Measurements from ENCODE around the gene MAP2K3.
"Not testable (repeated sequence)": the region's sequence is repeated elsewhere in the genome, so short reads cannot be mapped to it uniquely, and the experiment has no call there.

MAP2K3 gene

GRCh38 chr17:21302711-21303425 lies 18.4 kb downstream of the MAP2K3 start:
- no peak overlapping the region for H3K4me3 ChIP-seq (ENCODE audit: low read depth, low read length)
- TF ChIP-seq CTCF (IDR thresholded peaks at IDR 0.05; ENCODE audit: control insufficient read depth, extremely low read depth, insufficient read depth): no peak
- DNase-seq (ENCODE audit: low read depth): no peak

GRCh38 chr17:21303441-21304065 lies 19.0 kb downstream of the MAP2K3 start:
- DNase-seq (ENCODE audit: low read depth): no peak
- no peak overlapping the region for H3K4me3 ChIP-seq (ENCODE audit: low read depth, low read length)
- TF ChIP-seq CTCF (IDR thresholded peaks at IDR 0.05; ENCODE audit: control insufficient read depth, extremely low read depth, insufficient read depth): no peak

GRCh38 chr17:21304091-21304490 lies 19.6 kb downstream of the MAP2K3 start:
- DNase-seq (ENCODE audit: low read depth): no peak
- no peak for TF ChIP-seq CTCF (IDR thresholded peaks at IDR 0.05; ENCODE audit: control insufficient read depth, extremely low read depth, insufficient read depth)
- H3K4me3 ChIP-seq (ENCODE audit: low read depth, low read length): no peak overlapping the region

- H3K4me3 ChIP-seq (ENCODE audit: low read depth, low read length); DNase-seq (ENCODE audit: low read depth): not testable (repeated sequence)
Measured at GRCh38 chr17:21304551-21305151, 20.1 kb downstream of the MAP2K3 start.

GRCh38 chr17:21305431-21306180 lies 21.1 kb downstream of the MAP2K3 start:
- not testable (repeated sequence) for DNase-seq (ENCODE audit: low read depth); H3K4me3 ChIP-seq (ENCODE audit: low read depth, low read length)

- not testable (repeated sequence) for H3K4me3 ChIP-seq (ENCODE audit: low read depth, low read length); DNase-seq (ENCODE audit: low read depth)
Measured at GRCh38 chr17:21306611-21307272, 22.2 kb downstream of the MAP2K3 start.

- DNase-seq (ENCODE audit: low read depth); H3K4me3 ChIP-seq (ENCODE audit: low read depth, low read length): not testable (repeated sequence)
Measured at GRCh38 chr17:21307273-21307625, 22.7 kb downstream of the MAP2K3 start.

GRCh38 chr17:21308931-21309381 lies 24.4 kb downstream of the MAP2K3 start:
- H3K4me3 ChIP-seq (ENCODE audit: low read depth, low read length); DNase-seq (ENCODE audit: low read depth): not testable (repeated sequence)

- H3K4me3 ChIP-seq (ENCODE audit: low read depth, low read length); DNase-seq (ENCODE audit: low read depth): not testable (repeated sequence)
Measured at GRCh38 chr17:21310061-21310765, 25.7 kb downstream of the MAP2K3 start.

- not testable (repeated sequence) for H3K4me3 ChIP-seq (ENCODE audit: low read depth, low read length); DNase-seq (ENCODE audit: low read depth)
Measured at GRCh38 chr17:21310766-21311602, 26.5 kb downstream of the MAP2K3 start.
